GM23338 (cell line): ENCODE measurements around the gene DIAPH1. TPM values are rescaled to one million over a fixed set of nuclear protein-coding genes. Genes with fewer than 3 reads are reported as not detected.

Experiments used
- ATAC-seq: fragments of 200-7000 bp; cut with Tn5 transposase; 3 replicates; pipeline ENCODE4 v1.9.1; 2020
- DNase-seq: peaks from one replicate; pipeline ENCODE4 v3.0.0-alpha.2; 2015; ENCODE audit warnings: low spot score
- H2AFZ ChIP-seq: fragments of 200-600 bp; sonication (generic); 2 replicates; pipeline ENCODE4 v1.8.0; 2016; ENCODE audit warnings: antibody characterized with exemption, mild to moderate bottlenecking, moderate library complexity
- H3F3A ChIP-seq: fragments of 200-600 bp; sonication (generic); replicated peaks from 2 replicates; pipeline ENCODE4 v1.8.0; 2017; ENCODE audit warnings: antibody characterized with exemption, mixed run types, low read depth
- H3K27ac ChIP-seq: fragments of 200-600 bp; sonication (generic); 2 replicates; pipeline ENCODE4 v1.6.1; 2016; ENCODE audit warnings: low read depth
- H3K27me3 ChIP-seq: fragments of 200-600 bp; sonication (generic); 2 replicates; pipeline ENCODE4 v1.8.0; 2016; ENCODE audit warnings: mild to moderate bottlenecking, mixed run types, moderate library complexity; ENCODE audit not compliant: insufficient read depth
- H3K36me3 ChIP-seq: fragments of 200-600 bp; sonication (generic); 2 replicates; pipeline ENCODE4 v1.8.0; 2016; ENCODE audit warnings: mild to moderate bottlenecking; ENCODE audit not compliant: insufficient read depth
- H3K4me1 ChIP-seq: fragments of 200-600 bp; sonication (generic); 2 replicates; pipeline ENCODE4 v1.8.0; 2016; ENCODE audit warnings: mild to moderate bottlenecking, moderate library complexity; ENCODE audit not compliant: insufficient read depth
- H3K4me2 ChIP-seq: fragments of 200-600 bp; sonication (generic); 2 replicates; pipeline ENCODE4 v1.7.1; 2017; ENCODE audit warnings: mixed run types
- H3K4me3 ChIP-seq: fragments of 200-600 bp; sonication (generic); 2 replicates; pipeline ENCODE4 v1.6.1; 2016; ENCODE audit warnings: mixed run types
- H3K79me2 ChIP-seq: fragments of 200-600 bp; sonication (generic); replicated peaks from 2 replicates; pipeline ENCODE4 v1.8.0; 2017; ENCODE audit warnings: mild to moderate bottlenecking; ENCODE audit not compliant: insufficient read depth
- H3K9me2 ChIP-seq: fragments of 200-600 bp; sonication (generic); 2 replicates; pipeline ENCODE4 v1.8.0; 2017; ENCODE audit not compliant: insufficient read depth
- H4K20me1 ChIP-seq: fragments of 200-600 bp; sonication (generic); replicated peaks from 2 replicates; pipeline ENCODE4 v1.8.0; 2017; ENCODE audit warnings: mild to moderate bottlenecking; ENCODE audit not compliant: insufficient read depth
- H3K27ac Mint-ChIP-seq: 2 replicates; pipeline ENCODE4 v1.8.0; 2020; ENCODE audit warnings: inconsistent platforms, mild to moderate bottlenecking, moderate library complexity, mixed read lengths
- H3K27me3 Mint-ChIP-seq: 3 replicates; pipeline ENCODE4 v1.8.0; 2022; ENCODE audit warnings: low read depth, mild to moderate bottlenecking, moderate library complexity, mixed read lengths, inconsistent platforms; ENCODE audit not compliant: insufficient read depth, poor library complexity
- H3K36me3 Mint-ChIP-seq: 3 replicates; pipeline ENCODE4 v1.8.0; 2021; ENCODE audit warnings: low read depth, mild to moderate bottlenecking, inconsistent platforms, moderate library complexity, mixed read lengths
- H3K4me1 Mint-ChIP-seq: 3 replicates; pipeline ENCODE4 v1.8.0; 2020; ENCODE audit warnings: mild to moderate bottlenecking, inconsistent platforms, mixed read lengths
- H3K4me3 Mint-ChIP-seq: 3 replicates; pipeline ENCODE4 v1.8.0; 2021; ENCODE audit warnings: moderate library complexity, mild to moderate bottlenecking, inconsistent platforms, mixed read lengths
- H3K9me3 Mint-ChIP-seq: 3 replicates; pipeline ENCODE4 v1.8.0; 2020; ENCODE audit warnings: moderate library complexity, mild to moderate bottlenecking, inconsistent platforms, mixed read lengths
- CREB1 ChIP-seq: fragments of 250-450 bp; sonication (Bioruptor Pico); IDR thresholded peaks from 2 replicates; pipeline ENCODE4 v1.5.0; 2020; ENCODE audit warnings: low read depth, mild to moderate bottlenecking, moderate library complexity
- CTCF ChIP-seq, 2 experiments: fragments of 200-600 bp in 1 of 2; sonication (generic) in 1 of 2; conservative IDR thresholded peaks; 2 replicates each; pipeline versions ENCODE4 v1.5.1 to v1.6.1; 2016 to 2017; ENCODE audit warnings: antibody characterized with exemption in 2 of 2, low read depth in 2 of 2, mild to moderate bottlenecking in 2 of 2, moderate library complexity in 1 of 2
- ETS1 ChIP-seq: IDR thresholded peaks from 2 replicates; pipeline ENCODE4 v1.6.1; 2016; ENCODE audit warnings: antibody characterized with exemption
- EZH2 ChIP-seq: fragments of 200-600 bp; sonication (generic); IDR thresholded peaks from one replicate; pipeline ENCODE4 v1.8.0; 2017; ENCODE audit warnings: antibody characterized with exemption, mild to moderate bottlenecking, low read depth; ENCODE audit not compliant: unreplicated experiment
- EZH2phosphoT487 ChIP-seq: fragments of 200-600 bp; sonication (generic); IDR thresholded peaks from one replicate; pipeline ENCODE4 v1.8.1; 2018; ENCODE audit warnings: antibody characterized with exemption; ENCODE audit not compliant: unreplicated experiment
- JUNB ChIP-seq: IDR thresholded peaks from one replicate; pipeline ENCODE4 v1.6.1; 2016; ENCODE audit warnings: antibody characterized with exemption; ENCODE audit not compliant: unreplicated experiment
- NANOG ChIP-seq: IDR thresholded peaks from 2 replicates; pipeline ENCODE4 v1.6.1; 2016; ENCODE audit warnings: antibody characterized with exemption, borderline replicate concordance
- POLR2AphosphoS5 ChIP-seq: IDR thresholded peaks from 2 replicates; pipeline ENCODE4 v1.6.1; 2016; ENCODE audit warnings: antibody characterized with exemption, low read depth
- STAT1 ChIP-seq: IDR thresholded peaks from one replicate; pipeline ENCODE4 v1.6.1; 2016; ENCODE audit warnings: antibody characterized with exemption; ENCODE audit not compliant: unreplicated experiment
- ZNF114 ChIP-seq: fragments of 250-450 bp; sonication (Bioruptor Pico); IDR thresholded peaks from 2 replicates; pipeline ENCODE4 v1.5.0; 2020; ENCODE audit warnings: mild to moderate bottlenecking, moderate library complexity
- ZNF331 ChIP-seq: fragments of 250-450 bp; sonication (Bioruptor Pico); IDR thresholded peaks from 2 replicates; pipeline ENCODE4 v1.5.0; 2020; ENCODE audit warnings: low read depth, mild to moderate bottlenecking, moderate library complexity
- ZNF462 ChIP-seq: fragments of 250-450 bp; sonication (Bioruptor Pico); IDR thresholded peaks from 2 replicates; pipeline ENCODE4 v1.5.0; 2020; ENCODE audit warnings: mild to moderate bottlenecking, moderate library complexity
- polyA plus RNA-seq: library from polyadenylated mRNA; unstranded; fragments of >200 nt; fragmentation: Nextera tagmentation; extraction: Ambion mirVana; gene quantifications from 2 replicates; pipeline ENCODE4 v1.2.1, GENCODE V29; 2016
- total RNA-seq: library from RNA; depleted of rRNA; stranded (reverse); fragments of >200 nt; shearing (Covaris generic); gene quantifications from 2 replicates; pipeline ENCODE4 v1.2.3, GENCODE V29; 2014
- TF ChIP-seq, protein P1 (sequence below): IDR thresholded peaks from one replicate; pipeline ENCODE4 v1.6.1; 2018; ENCODE audit warnings: antibody characterized with exemption; ENCODE audit not compliant: unreplicated experiment

DIAPH1 gene
- total and polyA plus RNA-seq, 2 experiments from 2014 or later = 42.9 to 104 TPM

DNA sequence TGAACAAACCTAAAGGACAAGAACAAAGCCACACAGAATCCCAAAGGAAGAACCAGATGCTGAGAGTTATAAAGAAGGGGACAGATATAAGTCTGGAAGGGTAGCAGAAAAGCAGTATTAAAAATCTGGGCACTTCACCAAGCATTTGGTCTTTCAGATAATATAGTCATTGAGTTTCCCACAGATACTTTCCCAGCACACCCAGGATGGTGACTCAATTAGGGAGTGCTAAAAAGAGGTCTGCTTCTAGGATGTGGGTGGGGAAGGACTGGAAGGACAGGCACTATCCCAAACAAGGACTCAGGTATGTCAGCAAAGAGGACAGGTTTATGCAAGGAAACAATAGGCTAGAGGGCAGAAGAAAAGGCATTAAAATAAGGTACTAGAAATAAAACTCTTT is 59.3 kb downstream of the DIAPH1 start:
- Histone ChIP-seq H3K4me2 (no peak overlapping the region), H3K4me1 (peaks cover 25% of the 10 kb centered on the region)

More for the DNA sequence above, 59.3 kb downstream of the DIAPH1 start:
- Histone ChIP-seq H3K4me3 (no peak overlapping the region), H3K27me3 (no peaks in the 10 kb centered on the region), H3K27ac (peak overlapping the region; percentile 90), H3K9me2 (no peaks in the 10 kb centered on the region), H4K20me1 (no peaks in the 10 kb centered on the region), H2AFZ (no peak overlapping the region), H3K79me2 (no peaks in the 10 kb centered on the region), H3F3A (no peaks in the 10 kb centered on the region), H3K36me3 (no peaks in the 10 kb centered on the region)
- H3K4me1 Mint-ChIP-seq = peaks cover 41% of the 10 kb centered on the region
- peak overlapping the region; percentile 44; the same call in 1 of the 3 replicates for H3K4me3 Mint-ChIP-seq
- TF ChIP-seq JUNB = no peak
- TF ChIP-seq, protein P1, sequence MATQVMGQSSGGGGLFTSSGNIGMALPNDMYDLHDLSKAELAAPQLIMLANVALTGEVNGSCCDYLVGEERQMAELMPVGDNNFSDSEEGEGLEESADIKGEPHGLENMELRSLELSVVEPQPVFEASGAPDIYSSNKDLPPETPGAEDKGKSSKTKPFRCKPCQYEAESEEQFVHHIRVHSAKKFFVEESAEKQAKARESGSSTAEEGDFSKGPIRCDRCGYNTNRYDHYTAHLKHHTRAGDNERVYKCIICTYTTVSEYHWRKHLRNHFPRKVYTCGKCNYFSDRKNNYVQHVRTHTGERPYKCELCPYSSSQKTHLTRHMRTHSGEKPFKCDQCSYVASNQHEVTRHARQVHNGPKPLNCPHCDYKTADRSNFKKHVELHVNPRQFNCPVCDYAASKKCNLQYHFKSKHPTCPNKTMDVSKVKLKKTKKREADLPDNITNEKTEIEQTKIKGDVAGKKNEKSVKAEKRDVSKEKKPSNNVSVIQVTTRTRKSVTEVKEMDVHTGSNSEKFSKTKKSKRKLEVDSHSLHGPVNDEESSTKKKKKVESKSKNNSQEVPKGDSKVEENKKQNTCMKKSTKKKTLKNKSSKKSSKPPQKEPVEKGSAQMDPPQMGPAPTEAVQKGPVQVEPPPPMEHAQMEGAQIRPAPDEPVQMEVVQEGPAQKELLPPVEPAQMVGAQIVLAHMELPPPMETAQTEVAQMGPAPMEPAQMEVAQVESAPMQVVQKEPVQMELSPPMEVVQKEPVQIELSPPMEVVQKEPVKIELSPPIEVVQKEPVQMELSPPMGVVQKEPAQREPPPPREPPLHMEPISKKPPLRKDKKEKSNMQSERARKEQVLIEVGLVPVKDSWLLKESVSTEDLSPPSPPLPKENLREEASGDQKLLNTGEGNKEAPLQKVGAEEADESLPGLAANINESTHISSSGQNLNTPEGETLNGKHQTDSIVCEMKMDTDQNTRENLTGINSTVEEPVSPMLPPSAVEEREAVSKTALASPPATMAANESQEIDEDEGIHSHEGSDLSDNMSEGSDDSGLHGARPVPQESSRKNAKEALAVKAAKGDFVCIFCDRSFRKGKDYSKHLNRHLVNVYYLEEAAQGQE = no peak
- TF ChIP-seq STAT1 = no peak
- TF ChIP-seq CTCF (conservative IDR thresholded peaks at IDR 0.05; ENCODE audit: low read depth in 2 of 2) = no peak
- no peak for TF ChIP-seq NANOG
- TF ChIP-seq EZH2 = no peak
- no peak for TF ChIP-seq ZNF462 (CRISPR knock-in tag)
- TF ChIP-seq ETS1 = no peak
- no peak for TF ChIP-seq ZNF331
- no peak for TF ChIP-seq POLR2AphosphoS5
- TF ChIP-seq ZNF114 (CRISPR knock-in tag) = no peak
- no peak for TF ChIP-seq CREB1
- TF ChIP-seq EZH2phosphoT487 = no peak
- ATAC-seq (no peak), DNase-seq (no peak)
- peaks cover 8% of the 10 kb centered on the region for H3K27me3 Mint-ChIP-seq
- H3K27ac Mint-ChIP-seq = peak overlapping the region; percentile 99
- H3K9me3 Mint-ChIP-seq = no peaks in the 10 kb centered on the region; the same call in 2 of the 3 replicates
- H3K36me3 Mint-ChIP-seq = peaks cover 40% of the 10 kb centered on the region
